Spinal cord (tissue), 10 donors: Measurements from ENCODE around the gene TCEA2. TPM values are rescaled to one million over a fixed set of nuclear protein-coding genes. Genes with fewer than 3 reads are reported as not detected.

ENCODE experiments used
- DNase-seq, 6 donors: peaks; one replicate each; pipeline versions ENCODE4 v3.0.0 to v3.0.0-alpha.2; 2013 to 2015; ENCODE audit warnings: low spot score in 6 of 6, low read depth in 4 of 6
- H3K27ac ChIP-seq: one replicate; pipeline ENCODE4 v1.5.1; 2013; ENCODE audit warnings: low read depth, low read length, control low read depth
- H3K27me3 ChIP-seq: one replicate; pipeline ENCODE4 v1.6.1; 2013; ENCODE audit warnings: low read length; ENCODE audit not compliant: control insufficient read depth, insufficient read depth
- H3K36me3 ChIP-seq: one replicate; pipeline ENCODE4 v1.6.1; 2013; ENCODE audit warnings: low read length; ENCODE audit not compliant: control insufficient read depth, insufficient read depth
- H3K4me1 ChIP-seq: one replicate; pipeline ENCODE4 v1.6.1; 2013; ENCODE audit warnings: low read length; ENCODE audit not compliant: control insufficient read depth, insufficient read depth
- H3K4me3 ChIP-seq: one replicate; pipeline ENCODE4 v1.5.1; 2013; ENCODE audit warnings: low read depth, low read length, control low read depth
- H3K9me3 ChIP-seq: one replicate; pipeline ENCODE4 v1.6.1; 2013; ENCODE audit warnings: low read length; ENCODE audit not compliant: control insufficient read depth, insufficient read depth
- WGBS: methylation state at CpG from one replicate; pipeline ENCODE4 v1.1.5; 2013; ENCODE audit warnings: missing lambda C conversion rate; ENCODE audit not compliant: insufficient coverage; 5-methylcytosine and 5-hydroxymethylcytosine counted together
- polyA plus RNA-seq, 2 donors: library from polyadenylated mRNA; unstranded; fragments of 120-200 nt; gene quantifications; one replicate each; pipeline ENCODE4 v1.2.1, GENCODE V29; 2013; ENCODE audit not compliant: insufficient read length in 2 of 2
- total RNA-seq, 2 donors: library from RNA; depleted of rRNA in 1 of 2; stranded (reverse); fragments of 120-200 nt in 1 of 2; fragments of >200 nt in 1 of 2; gene quantifications; one replicate each; pipeline versions ENCODE4 v1.2.3 to v1.2.4, GENCODE V29; 2013 to 2014
- donor health status: healthy.

Gene TCEA2
- total and polyA plus RNA-seq, 4 donors, result 35.9 to 170 (median 113) TPM

DNA sequence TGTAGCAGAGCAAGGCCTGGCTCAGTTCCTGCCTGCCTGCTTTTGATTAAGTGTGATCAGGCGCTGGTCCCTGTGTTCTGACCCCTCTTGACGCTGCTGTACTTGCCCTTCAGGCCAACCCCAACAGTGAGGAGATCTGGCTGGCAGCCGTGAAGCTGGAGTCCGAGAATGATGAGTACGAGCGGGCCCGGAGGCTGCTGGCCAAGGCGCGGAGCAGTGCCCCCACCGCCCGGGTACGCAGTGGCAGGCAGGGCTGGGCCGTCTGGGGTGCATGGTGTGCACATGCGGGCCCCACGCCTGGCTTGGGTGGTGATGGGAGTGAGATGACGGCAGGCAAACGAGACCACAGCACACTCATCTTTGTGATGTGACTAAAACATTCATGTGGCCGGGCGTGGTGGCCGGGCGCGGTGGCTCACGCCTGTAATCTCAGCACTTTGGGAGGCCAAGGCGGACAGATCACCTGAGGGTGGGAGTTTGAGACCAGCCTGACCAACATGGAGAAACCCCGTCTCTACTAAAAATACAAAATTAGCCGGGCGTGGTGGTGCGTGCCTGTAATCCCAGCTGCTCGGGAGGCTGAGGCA, 37.1 kb upstream of the TCEA2 start:
- no peak for DNase-seq
- Histone ChIP-seq H3K27me3 (no peaks in the 10 kb centered on the region), H3K9me3 (no peaks in the 10 kb centered on the region), H3K27ac (no peak overlapping the region), H3K4me1 (peaks cover 12% of the 10 kb centered on the region), H3K36me3 (peaks cover 99% of the 10 kb centered on the region), H3K4me3 (no peak overlapping the region)
- 97% methylated on average over 24 of the region's 29 CpGs for WGBS

DNA sequence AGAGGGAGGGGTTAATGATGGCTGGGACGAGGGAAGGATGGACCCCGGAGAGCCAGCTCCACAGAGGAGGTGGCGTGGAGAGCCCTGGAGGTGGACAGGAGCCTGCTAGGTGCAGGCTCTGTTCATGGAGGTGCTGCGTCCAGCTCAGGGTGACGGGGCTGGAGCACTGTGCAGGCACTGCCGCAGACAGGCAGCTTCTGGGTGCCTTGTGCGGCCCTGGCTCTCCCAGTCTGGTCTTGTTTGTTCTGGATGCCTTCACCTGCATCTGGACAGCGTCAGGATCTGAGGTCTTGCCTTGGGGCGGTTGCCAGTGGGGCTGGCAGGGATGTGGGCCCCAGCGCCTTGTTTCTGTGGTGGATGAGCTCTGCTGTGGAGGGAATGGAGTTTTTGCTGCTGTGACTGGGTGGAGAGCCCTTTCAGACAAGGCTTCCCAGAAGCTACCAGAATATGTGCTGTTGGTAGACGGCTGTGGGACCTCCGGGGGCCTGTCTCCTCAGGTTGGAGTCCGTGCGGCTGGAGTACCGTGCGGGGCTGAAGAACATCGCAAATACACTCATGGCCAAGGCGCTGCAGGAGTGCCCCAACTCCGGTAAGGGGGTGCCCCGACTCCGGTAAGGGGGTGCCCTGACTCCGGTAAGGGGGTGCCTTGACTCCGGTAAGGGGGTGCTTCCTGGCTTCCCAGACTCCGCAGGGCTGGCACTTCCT, 34.9 kb upstream of the TCEA2 start:
- 92% methylated on average over 23 of the region's 24 CpGs for WGBS
- Histone ChIP-seq H3K36me3 (peaks cover 99% of the 10 kb centered on the region), H3K4me1 (peaks cover 10% of the 10 kb centered on the region), H3K27ac (no peak overlapping the region), H3K4me3 (no peak overlapping the region), H3K27me3 (no peaks in the 10 kb centered on the region), H3K9me3 (no peaks in the 10 kb centered on the region)
- no peak for DNase-seq

DNA sequence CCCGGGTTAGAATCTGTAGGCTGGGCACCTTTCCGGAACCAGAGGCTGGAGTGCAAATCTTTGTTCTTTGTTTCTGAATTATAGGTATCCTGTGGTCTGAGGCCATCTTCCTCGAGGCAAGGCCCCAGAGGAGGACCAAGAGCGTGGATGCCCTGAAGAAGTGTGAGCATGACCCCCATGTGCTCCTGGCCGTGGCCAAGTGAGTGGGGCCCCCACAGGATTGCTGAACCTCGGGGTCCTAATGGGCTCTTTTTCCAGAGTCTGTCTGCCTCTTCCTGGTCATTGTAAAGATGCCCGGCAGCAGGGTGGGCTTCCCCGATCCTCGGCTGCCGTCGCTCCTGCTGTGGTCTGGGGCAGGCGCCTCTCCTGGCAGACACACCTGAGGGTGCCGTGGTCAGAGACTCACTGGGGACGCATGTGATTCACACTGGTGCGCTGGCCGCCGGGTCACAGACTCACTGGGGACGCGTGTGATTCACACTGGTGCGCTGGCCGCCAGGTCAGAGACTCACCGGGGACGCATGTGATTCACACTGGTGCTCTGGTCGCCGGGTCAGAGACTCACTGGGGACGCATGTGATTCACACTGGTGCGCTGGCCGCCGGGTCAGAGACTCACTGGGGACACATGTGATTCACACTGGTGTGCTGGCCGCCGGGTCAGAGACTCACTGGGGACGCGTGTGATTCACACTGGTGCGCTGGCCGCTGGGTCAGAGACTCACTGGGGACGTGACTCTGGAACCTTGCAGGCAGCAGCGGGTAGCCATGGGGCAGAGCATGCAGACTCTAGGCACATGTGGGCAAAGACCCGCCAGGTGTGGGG, 33.5 kb upstream of the TCEA2 start:
- H3K36me3 ChIP-seq, result peaks cover 99% of the 10 kb centered on the region
- H3K4me1 ChIP-seq, result peaks cover 1% of the 10 kb centered on the region
- no peak overlapping the region for H3K4me3 ChIP-seq
- H3K27me3 ChIP-seq, result no peaks in the 10 kb centered on the region
- H3K9me3 ChIP-seq, result no peaks in the 10 kb centered on the region
- no peak for DNase-seq
- no peak overlapping the region for H3K27ac ChIP-seq
- 96% methylated on average over 38 of the region's 38 CpGs for WGBS

DNA sequence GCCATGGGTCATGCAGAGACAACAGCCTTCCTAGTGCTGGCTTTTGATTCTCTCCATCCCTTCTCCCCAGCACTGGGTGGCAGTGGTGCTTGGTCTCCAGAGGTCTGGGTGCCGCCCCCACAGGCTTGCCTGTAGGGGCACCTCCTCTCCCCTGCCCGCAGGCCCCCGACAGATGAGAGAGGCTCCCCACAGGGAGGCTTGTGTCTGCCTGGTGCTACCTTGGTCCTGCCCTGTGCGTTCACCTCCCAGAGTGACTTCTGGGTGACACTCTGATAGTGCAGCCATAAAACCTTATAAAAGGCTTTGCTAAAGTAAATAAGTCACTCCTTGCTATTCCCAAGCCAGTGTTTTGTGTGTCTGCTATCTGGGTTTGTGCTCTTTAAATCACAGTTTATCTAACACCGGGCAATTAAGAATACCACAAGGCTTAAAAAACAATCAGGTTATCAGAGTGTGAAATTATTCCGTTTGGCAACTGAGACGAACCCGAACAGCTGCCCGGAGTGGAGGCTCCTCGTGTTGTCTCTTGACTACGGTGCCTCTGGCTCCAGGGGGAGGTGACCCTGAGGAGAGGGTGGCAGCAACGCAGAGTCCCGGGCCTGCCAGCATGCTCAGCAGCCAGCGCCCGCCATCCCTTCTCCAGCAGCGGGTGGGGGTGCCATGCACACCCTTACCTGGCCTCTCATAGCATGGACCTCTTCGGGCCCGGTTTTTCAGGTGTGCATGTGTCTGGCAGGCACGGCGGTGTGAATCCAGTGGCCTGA, 32.4 kb upstream of the TCEA2 start:
- peaks cover 1% of the 10 kb centered on the region for H3K4me1 ChIP-seq
- no peaks in the 10 kb centered on the region for H3K9me3 ChIP-seq
- H3K36me3 ChIP-seq, result peaks cover 99% of the 10 kb centered on the region
- DNase-seq, result no peak
- no peak overlapping the region for H3K4me3 ChIP-seq
- no peaks in the 10 kb centered on the region for H3K27me3 ChIP-seq
- 85% methylated on average over 19 of the region's 20 CpGs for WGBS
- H3K27ac ChIP-seq, result no peak overlapping the region

DNA sequence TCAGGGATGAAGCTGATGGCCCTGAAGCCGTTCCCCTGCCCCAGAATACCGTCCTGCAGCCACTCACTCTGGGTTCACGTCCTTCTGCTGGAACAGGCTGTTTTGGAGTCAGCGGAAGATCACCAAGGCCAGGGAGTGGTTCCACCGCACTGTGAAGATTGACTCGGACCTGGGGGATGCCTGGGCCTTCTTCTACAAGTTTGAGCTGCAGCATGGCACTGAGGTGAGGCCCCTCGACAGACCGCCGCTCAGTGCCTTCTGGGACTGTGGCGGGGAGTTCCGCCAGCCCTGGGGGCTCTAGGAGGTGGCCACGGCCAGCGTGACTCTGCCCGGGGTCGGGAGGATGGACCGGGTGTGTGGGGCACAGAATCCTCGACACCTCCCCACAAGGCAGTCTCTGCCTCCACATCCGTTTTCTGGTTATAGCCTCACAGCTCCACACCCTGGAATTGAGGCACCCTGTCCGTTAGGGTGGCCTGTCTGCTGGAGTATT, 31.1 kb upstream of the TCEA2 start:
- Histone ChIP-seq H3K9me3 (no peaks in the 10 kb centered on the region), H3K36me3 (peaks cover 99% of the 10 kb centered on the region), H3K4me3 (no peak overlapping the region), H3K4me1 (peaks cover 8% of the 10 kb centered on the region), H3K27ac (no peak overlapping the region), H3K27me3 (peaks cover 5% of the 10 kb centered on the region)
- WGBS, result 91% methylated on average over 18 of the region's 19 CpGs
- DNase-seq, result no peak

DNA sequence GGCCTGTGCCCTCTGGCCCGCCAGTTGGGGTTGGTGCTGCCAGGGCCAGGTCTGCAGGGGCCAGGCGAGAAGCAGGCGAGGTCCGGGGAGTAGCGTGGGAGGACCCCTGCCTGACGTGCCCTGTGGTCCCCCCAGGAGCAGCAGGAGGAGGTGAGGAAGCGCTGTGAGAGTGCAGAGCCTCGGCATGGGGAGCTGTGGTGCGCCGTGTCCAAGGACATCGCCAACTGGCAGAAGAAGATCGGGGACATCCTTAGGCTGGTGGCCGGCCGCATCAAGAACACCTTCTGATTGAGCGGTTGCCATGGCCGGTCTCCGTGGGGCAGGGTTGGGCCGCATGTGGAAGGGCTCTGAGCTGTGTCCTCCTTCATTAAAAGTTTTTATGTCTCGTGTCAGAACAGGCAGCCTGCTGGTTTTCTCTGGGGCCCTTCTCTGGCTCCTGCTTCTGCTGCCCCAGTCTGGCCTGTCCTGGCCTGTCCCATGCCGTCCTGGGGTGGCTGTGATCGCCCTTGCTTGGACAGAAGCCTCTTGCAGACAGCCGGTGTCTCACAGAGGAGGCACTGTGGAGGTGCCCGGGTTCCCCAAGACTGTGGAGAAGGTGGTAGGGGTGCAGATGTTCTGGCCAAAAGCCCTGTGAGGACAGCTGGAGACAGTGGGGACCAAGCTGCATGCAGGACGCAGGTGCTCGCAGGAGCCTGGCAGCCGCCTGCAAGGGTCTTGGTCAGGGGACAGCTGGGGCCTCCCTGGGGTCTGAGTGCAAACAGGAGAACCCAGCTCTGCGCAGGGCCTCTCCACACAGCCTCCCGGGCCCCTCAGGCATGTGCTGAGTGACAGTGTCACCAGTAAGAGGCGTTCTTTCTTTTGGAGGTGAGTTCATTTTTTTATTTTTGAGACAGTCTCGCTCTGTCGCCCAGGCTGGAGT, 30.0 kb upstream of the TCEA2 start:
- no peak for DNase-seq
- Histone ChIP-seq H3K9me3 (no peaks in the 10 kb centered on the region), H3K36me3 (peaks cover 89% of the 10 kb centered on the region), H3K27me3 (peaks cover 16% of the 10 kb centered on the region), H3K4me3 (no peak overlapping the region), H3K4me1 (peaks cover 19% of the 10 kb centered on the region), H3K27ac (no peak overlapping the region)
- 92% methylated on average over 31 of the region's 31 CpGs for WGBS

DNA sequence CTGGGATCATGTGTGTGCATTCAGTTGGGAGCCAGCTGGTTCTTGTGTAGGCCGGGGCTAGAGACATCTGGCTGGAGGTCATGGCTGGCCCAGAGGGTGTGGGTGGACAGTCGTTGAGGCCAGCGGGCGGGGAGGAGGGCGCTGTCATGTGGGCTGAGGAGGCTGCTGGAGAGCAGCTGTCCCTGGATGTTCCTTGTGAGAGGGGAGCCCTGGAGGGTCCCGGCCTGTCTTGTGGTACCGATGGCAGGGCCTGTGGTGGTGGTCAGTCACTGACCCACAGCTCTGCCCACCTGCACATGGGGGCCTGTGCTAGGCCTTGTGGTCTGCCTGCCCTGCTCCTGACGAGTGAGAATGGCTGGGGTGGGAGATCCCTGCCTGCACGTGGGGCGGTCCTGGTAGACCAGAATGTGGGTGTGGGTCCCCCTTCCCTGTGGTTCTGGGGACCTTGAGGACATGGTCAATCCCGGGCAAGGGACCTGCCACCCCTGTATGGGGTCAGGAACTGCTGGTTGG, 29.0 kb upstream of the TCEA2 start:
- peaks cover 21% of the 10 kb centered on the region for H3K4me1 ChIP-seq
- no peak for DNase-seq
- H3K4me3 ChIP-seq, result no peak overlapping the region
- no peak overlapping the region for H3K27ac ChIP-seq
- 90% methylated on average over 11 of the region's 11 CpGs for WGBS
- peaks cover 25% of the 10 kb centered on the region for H3K27me3 ChIP-seq
- H3K36me3 ChIP-seq, result peaks cover 80% of the 10 kb centered on the region
- H3K9me3 ChIP-seq, result no peaks in the 10 kb centered on the region

DNA sequence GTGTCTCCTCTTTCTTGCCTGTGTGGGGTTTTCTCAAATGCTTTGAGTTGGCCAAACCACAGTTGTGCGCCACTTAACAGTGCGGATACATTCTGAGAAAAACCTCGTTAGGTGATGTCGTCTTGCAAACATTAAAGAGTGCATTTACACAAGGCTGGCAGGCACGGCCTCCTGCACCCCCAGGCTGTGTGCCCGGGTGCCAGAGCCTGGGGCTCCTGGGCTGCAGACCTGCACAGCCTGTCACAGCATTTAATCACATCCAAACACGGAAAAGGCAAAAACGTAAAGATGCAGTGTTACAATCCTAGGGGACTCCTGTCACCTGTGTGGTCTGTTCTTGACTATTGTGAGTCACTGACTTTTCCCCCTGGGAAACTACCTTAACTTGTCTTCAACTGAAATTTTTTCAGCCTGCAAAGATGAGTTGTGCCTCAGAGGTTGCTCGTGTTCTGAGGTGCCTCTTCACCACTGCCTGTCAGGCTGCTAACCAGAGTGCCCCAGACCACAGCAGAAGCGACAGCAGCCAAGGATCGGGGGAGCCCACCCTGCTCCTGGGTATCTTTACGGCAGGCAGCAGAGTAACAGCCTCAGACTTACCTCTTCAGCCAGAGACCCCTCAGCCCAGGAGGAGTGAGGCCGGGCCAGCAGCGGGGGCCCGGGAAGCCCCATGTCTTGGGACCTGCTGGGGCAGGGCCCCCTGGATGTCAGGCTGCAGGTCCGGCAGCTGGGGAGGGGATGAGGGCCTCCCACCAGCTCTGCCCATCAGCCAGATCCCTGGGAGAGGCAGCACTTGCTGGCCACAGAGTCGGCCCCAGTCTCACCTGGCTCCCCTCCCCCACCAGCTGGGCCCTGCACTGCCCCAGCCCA, 27.7 kb upstream of the TCEA2 start:
- 72% methylated on average over 15 of the region's 17 CpGs for WGBS
- peaks cover 67% of the 10 kb centered on the region for H3K36me3 ChIP-seq

More for the DNA sequence above, 27.7 kb upstream of the TCEA2 start:
- Histone ChIP-seq H3K9me3 (no peaks in the 10 kb centered on the region), H3K27me3 (peaks cover 37% of the 10 kb centered on the region), H3K4me1 (peaks cover 34% of the 10 kb centered on the region), H3K27ac (no peak overlapping the region), H3K4me3 (no peak overlapping the region)
- no peak for DNase-seq
